ENCODE measurements around the gene WDR49. TPM values are rescaled to one million over a fixed set of nuclear protein-coding genes. Genes with fewer than 3 reads are reported as not detected.

WDR49 gene
- total RNA-seq, 4 donors from 2014 or later = not detected

DNA sequence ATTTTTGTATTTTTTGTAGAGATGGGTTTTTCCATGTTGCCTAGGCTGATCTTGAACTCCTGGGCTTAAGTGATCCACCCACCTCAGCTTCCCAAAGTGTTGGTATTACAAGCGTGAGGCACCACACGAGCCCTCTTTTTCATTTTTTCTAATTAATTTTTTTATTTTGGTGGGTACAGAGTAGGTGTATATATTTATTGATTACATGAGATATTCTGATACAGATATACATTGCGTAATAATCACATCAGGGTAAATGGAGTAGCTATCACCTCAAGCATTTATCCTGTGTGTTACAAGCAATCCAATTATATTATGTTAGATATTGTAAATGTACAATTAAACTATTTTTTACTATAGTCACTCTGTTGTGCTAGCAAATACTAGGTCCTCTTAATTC, 66.1 kb downstream of the WDR49 start:
- WGBS = 93% methylated on average over 3 of the region's 3 CpGs
- Histone ChIP-seq H3K9me3 (no peaks in the 10 kb centered on the region), H3K4me3 (no peak overlapping the region), H3K4me1 (no peaks in the 10 kb centered on the region), H3K27ac (no peak overlapping the region), H3K27me3 (no peaks in the 10 kb centered on the region), H3K36me3 (no peaks in the 10 kb centered on the region)
- TF ChIP-seq POLR2AphosphoS5 (IDR thresholded peaks at IDR 0.05) = no peak
- no peak for TF ChIP-seq POLR2A (IDR thresholded peaks at IDR 0.05)
- DNase-seq (ENCODE audit: low spot score in 2 of 2) = no peak

DNA sequence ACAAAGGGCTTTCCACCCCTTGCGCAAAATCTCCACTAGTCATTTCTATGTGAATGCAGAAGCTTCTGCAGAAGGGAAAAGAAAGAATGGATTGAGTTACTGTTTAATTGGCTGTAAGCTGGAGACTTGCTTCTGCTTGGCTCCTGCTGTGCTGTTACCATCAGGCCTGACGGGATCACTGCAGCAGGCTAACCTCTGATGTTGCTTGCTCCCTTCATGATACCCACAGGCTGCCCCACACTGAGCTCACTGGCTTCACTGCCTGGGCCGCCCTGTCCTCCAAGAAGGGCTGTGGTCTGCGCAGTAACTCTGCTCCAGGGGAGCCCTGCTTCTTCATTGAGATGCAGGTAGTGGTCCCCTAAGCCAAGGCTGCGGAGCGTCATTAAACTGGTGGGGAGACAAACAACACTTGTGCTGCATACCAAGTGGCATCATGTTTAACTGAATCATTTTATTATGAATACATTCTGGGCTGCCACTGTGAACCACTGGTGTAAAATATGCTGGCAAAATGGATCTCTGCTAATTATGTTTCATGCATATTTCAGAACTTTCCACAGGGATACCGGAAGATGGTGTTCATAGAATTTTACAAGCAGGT, 78.6 kb downstream of the WDR49 start:
- 73% methylated on average over 7 of the region's 7 CpGs for WGBS
- DNase-seq (ENCODE audit: low spot score in 2 of 2) = no peak
- H3K27ac ChIP-seq = no peak overlapping the region
- no peak overlapping the region for H3K4me3 ChIP-seq
- H3K9me3 ChIP-seq = no peaks in the 10 kb centered on the region
- H3K27me3 ChIP-seq = no peaks in the 10 kb centered on the region
- no peaks in the 10 kb centered on the region for H3K36me3 ChIP-seq
- TF ChIP-seq, protein P1, sequence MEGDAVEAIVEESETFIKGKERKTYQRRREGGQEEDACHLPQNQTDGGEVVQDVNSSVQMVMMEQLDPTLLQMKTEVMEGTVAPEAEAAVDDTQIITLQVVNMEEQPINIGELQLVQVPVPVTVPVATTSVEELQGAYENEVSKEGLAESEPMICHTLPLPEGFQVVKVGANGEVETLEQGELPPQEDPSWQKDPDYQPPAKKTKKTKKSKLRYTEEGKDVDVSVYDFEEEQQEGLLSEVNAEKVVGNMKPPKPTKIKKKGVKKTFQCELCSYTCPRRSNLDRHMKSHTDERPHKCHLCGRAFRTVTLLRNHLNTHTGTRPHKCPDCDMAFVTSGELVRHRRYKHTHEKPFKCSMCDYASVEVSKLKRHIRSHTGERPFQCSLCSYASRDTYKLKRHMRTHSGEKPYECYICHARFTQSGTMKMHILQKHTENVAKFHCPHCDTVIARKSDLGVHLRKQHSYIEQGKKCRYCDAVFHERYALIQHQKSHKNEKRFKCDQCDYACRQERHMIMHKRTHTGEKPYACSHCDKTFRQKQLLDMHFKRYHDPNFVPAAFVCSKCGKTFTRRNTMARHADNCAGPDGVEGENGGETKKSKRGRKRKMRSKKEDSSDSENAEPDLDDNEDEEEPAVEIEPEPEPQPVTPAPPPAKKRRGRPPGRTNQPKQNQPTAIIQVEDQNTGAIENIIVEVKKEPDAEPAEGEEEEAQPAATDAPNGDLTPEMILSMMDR (IDR thresholded peaks at IDR 0.05) = no peak
- TF ChIP-seq POLR2AphosphoS5 (IDR thresholded peaks at IDR 0.05) (no peak), EP300 (IDR thresholded peaks at IDR 0.05) (no peak), POLR2A (IDR thresholded peaks at IDR 0.05) (no peak)
- no peaks in the 10 kb centered on the region for H3K4me1 ChIP-seq

DNA sequence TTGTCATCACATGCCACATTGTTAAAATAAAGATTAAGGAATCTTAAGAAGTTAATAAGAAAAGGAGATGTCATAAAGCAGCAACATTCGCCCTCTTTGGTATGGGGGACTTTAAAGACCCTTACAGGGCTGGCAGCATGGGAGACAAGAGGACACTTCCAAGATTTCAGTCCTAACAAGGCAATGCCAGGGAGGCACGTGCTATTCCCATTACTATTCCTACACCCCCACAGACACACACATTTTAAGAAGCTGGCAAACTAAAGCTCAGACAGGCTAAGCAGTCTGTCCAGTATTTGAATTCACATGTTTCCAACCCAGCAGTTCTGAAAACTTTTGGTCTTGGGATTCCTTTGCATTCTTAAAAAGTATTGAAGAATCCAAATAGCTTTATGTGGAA, 80.8 kb downstream of the WDR49 start:
- TF ChIP-seq EP300 (IDR thresholded peaks at IDR 0.05) = no peak
- TF ChIP-seq, protein P1 (IDR thresholded peaks at IDR 0.05) = no peak
- TF ChIP-seq POLR2A (IDR thresholded peaks at IDR 0.05) = no peak
- Histone ChIP-seq H3K4me3 (no peak overlapping the region), H3K27ac (no peak overlapping the region), H3K27me3 (no peaks in the 10 kb centered on the region), H3K36me3 (no peaks in the 10 kb centered on the region), H3K9me3 (no peaks in the 10 kb centered on the region), H3K4me1 (no peaks in the 10 kb centered on the region)
- WGBS = 44% methylated on average over 2 of the region's 2 CpGs
- no peak for DNase-seq (ENCODE audit: low spot score in 2 of 2)

DNA sequence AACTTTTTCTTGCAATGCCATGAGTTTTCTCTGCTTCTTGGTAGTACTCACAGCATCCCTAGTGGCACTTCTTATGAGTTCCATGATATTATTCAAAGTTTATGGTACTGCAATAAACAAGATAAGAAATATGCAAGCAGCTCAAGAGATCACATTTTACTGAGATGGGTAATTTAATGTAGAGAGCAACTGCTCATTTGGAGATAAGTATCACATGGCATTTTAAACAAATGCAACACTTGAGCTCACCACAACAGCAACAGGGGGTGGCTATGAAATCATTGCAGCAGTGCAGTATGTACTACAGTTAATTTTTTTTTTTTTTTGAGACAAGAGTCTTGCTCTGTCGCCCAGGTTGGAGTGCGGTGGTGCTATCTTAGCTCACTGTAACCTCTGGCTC, 85.1 kb downstream of the WDR49 start:
- Histone ChIP-seq H3K27ac (no peak overlapping the region), H3K4me1 (no peaks in the 10 kb centered on the region), H3K27me3 (no peaks in the 10 kb centered on the region), H3K9me3 (no peaks in the 10 kb centered on the region), H3K36me3 (no peaks in the 10 kb centered on the region), H3K4me3 (no peak overlapping the region)
- WGBS = 95% methylated on average over 2 of the region's 2 CpGs
- no peak for TF ChIP-seq POLR2A (IDR thresholded peaks at IDR 0.05)
- no peak for TF ChIP-seq POLR2AphosphoS5 (IDR thresholded peaks at IDR 0.05)
- TF ChIP-seq, protein P1 (IDR thresholded peaks at IDR 0.05) = no peak
- TF ChIP-seq EP300 (IDR thresholded peaks at IDR 0.05) = no peak
- no peak for DNase-seq (ENCODE audit: low spot score in 2 of 2)

DNA sequence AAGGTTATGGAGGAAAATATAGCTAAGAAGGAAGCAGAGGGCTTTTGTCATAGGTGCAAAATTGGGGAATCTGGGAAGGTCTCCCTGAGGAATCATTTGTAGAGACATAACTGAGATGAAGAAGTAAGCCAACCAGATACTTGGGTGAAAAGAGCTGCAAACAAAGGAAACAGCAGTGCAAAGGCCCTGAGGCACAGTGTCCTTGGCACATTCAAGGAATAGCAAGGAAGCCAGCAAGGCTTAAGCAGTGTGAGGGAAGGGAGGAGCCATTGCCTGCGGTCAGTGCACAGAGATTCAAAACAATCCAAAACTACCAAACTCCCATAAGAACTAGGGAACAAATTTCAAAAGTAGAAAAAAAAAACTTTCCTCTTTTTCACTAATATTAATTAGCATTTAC, 88.3 kb downstream of the WDR49 start:
- no peaks in the 10 kb centered on the region for H3K27me3 ChIP-seq
- no peaks in the 10 kb centered on the region for H3K9me3 ChIP-seq
- no peak overlapping the region for H3K4me3 ChIP-seq
- no peaks in the 10 kb centered on the region for H3K4me1 ChIP-seq
- 59% methylated on average over 1 of the region's 1 CpG for WGBS
- H3K36me3 ChIP-seq = no peaks in the 10 kb centered on the region
- H3K27ac ChIP-seq = no peak overlapping the region
- no peak for DNase-seq (ENCODE audit: low spot score in 2 of 2)
- TF ChIP-seq EP300 (IDR thresholded peaks at IDR 0.05) (no peak), POLR2A (IDR thresholded peaks at IDR 0.05) (no peak), POLR2AphosphoS5 (IDR thresholded peaks at IDR 0.05) (no peak)
- TF ChIP-seq, protein P1 (IDR thresholded peaks at IDR 0.05) = no peak

DNA sequence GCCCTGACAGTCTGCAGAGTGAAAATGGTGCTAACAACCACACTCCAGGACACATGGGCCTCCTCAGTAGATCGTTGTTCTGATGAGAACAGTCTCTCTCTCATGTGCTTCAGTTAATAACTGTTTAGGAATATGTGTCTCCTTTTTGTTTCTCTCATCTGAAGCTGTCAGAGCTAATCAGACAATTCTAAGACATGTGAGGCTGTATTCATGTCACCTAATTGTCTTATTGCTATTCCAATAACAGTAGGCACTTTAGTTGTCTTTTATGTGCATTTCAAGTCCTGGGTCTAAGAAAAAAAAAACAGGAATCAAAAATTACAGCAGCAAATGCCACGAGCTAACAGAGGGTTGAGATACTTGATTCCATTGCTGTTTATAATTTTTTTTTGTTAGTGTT, 89.1 kb downstream of the WDR49 start:
- TF ChIP-seq POLR2AphosphoS5 (IDR thresholded peaks at IDR 0.05) = no peak
- TF ChIP-seq, protein P1 (IDR thresholded peaks at IDR 0.05) = no peak
- TF ChIP-seq EP300 (IDR thresholded peaks at IDR 0.05) = no peak
- no peak for TF ChIP-seq POLR2A (IDR thresholded peaks at IDR 0.05)
- H3K9me3 ChIP-seq = no peaks in the 10 kb centered on the region
- 66% methylated on average over 2 of the region's 2 CpGs for WGBS

More for the DNA sequence above, 89.1 kb downstream of the WDR49 start:
- no peaks in the 10 kb centered on the region for H3K36me3 ChIP-seq
- H3K27ac ChIP-seq = no peak overlapping the region
- H3K4me3 ChIP-seq = no peak overlapping the region
- DNase-seq (ENCODE audit: low spot score in 2 of 2) = no peak
- no peaks in the 10 kb centered on the region for H3K4me1 ChIP-seq
- H3K27me3 ChIP-seq = no peaks in the 10 kb centered on the region

All from suprapubic skin (tissue), 4 donors.